NCI-H774 (cell line): ENCODE data around the gene SULT1A1.
"Not testable (repeated sequence)": the region's sequence is repeated elsewhere in the genome, so short reads cannot be mapped to it uniquely, and the experiment has no call there.

Experiments
- DNase-seq: peaks from one replicate; lab custom pipeline; 2025; lab: John Stamatoyannopoulos, UW

Gene SULT1A1

GRCh38 chr16:28591355-28591754, 18.5 kb downstream of the SULT1A1 start:
- DNase-seq: no peak

- DNase-seq: no peak
Measured at GRCh38 chr16:28590384-28591340, 19.2 kb downstream of the SULT1A1 start.

- DNase-seq: no peak
Measured at GRCh38 chr16:28589930-28590329, 19.9 kb downstream of the SULT1A1 start.

GRCh38 chr16:28589069-28589468, 20.8 kb downstream of the SULT1A1 start:
- no peak for DNase-seq

- DNase-seq: no peak
Measured at GRCh38 chr16:28587386-28587785, 22.5 kb downstream of the SULT1A1 start.

- DNase-seq: no peak
Measured at GRCh38 chr16:28586466-28586865, 23.4 kb downstream of the SULT1A1 start.

- no peak for DNase-seq
Measured at GRCh38 chr16:28585674-28586073, 24.2 kb downstream of the SULT1A1 start.

- no peak for DNase-seq
Measured at GRCh38 chr16:28580726-28581315, 29.0 kb downstream of the SULT1A1 start.

GRCh38 chr16:28575446-28576109, 34.3 kb downstream of the SULT1A1 start:
- DNase-seq: no peak

GRCh38 chr16:28574925-28575324, 34.9 kb downstream of the SULT1A1 start:
- DNase-seq: no peak

- no peak for DNase-seq
Measured at GRCh38 chr16:28573738-28574718, 35.8 kb downstream of the SULT1A1 start.

GRCh38 chr16:28572696-28573510, 36.9 kb downstream of the SULT1A1 start:
- no peak for DNase-seq

GRCh38 chr16:28569968-28570752, 39.7 kb downstream of the SULT1A1 start:
- DNase-seq: no peak

GRCh38 chr16:28569021-28569420, 40.8 kb downstream of the SULT1A1 start:
- DNase-seq: no peak

- DNase-seq: no peak
Measured at GRCh38 chr16:28567292-28567691, 42.6 kb downstream of the SULT1A1 start.

GRCh38 chr16:28566233-28566925, 43.5 kb downstream of the SULT1A1 start:
- not testable (repeated sequence) for DNase-seq

GRCh38 chr16:28563218-28563617, 46.6 kb downstream of the SULT1A1 start:
- no peak for DNase-seq

GRCh38 chr16:28562199-28562598, 47.6 kb downstream of the SULT1A1 start:
- no peak for DNase-seq

GRCh38 chr16:28561557-28562187, 48.2 kb downstream of the SULT1A1 start:
- DNase-seq: no peak
